Osteoblast (primary cell): ENCODE measurements around the gene TERT. TPM values are rescaled to one million over a fixed set of nuclear protein-coding genes. Genes with fewer than 3 reads are reported as not detected.

Source experiments
- DNase-seq: peaks from one replicate; pipeline ENCODE4 v3.0.0; 2011; ENCODE audit warnings: low spot score, mixed read lengths; ENCODE audit not compliant: insufficient read length; ENCODE audit errors: missing footprints
- H2AFZ ChIP-seq: 2 replicates; pipeline ENCODE4 v1.6.0; 2011; ENCODE audit warnings: mild to moderate bottlenecking, low read length
- H3K27ac ChIP-seq: 2 replicates; pipeline ENCODE4 v1.5.1; 2011; ENCODE audit warnings: mild to moderate bottlenecking, low read depth, low read length, moderate library complexity
- H3K27me3 ChIP-seq: 2 replicates; pipeline ENCODE4 v1.6.0; 2012; ENCODE audit warnings: mild to moderate bottlenecking, control low read depth, inconsistent platforms, low read length, moderate library complexity; ENCODE audit not compliant: insufficient read depth
- H3K36me3 ChIP-seq: 2 replicates; pipeline ENCODE4 v1.5.1; 2011; ENCODE audit warnings: mild to moderate bottlenecking, low read length, control low read depth, moderate library complexity; ENCODE audit not compliant: insufficient read depth
- H3K4me1 ChIP-seq: 2 replicates; pipeline ENCODE4 v1.5.1; 2011; ENCODE audit warnings: mild to moderate bottlenecking, low read length, control low read depth, moderate library complexity; ENCODE audit not compliant: insufficient read depth
- H3K4me2 ChIP-seq: 2 replicates; pipeline ENCODE4 v1.6.0; 2011; ENCODE audit warnings: mild to moderate bottlenecking, low read length; ENCODE audit not compliant: insufficient read depth
- H3K4me3 ChIP-seq: fragments of 200-600 bp; sonication (generic); 3 replicates; pipeline ENCODE4 v1.5.1; 2012; ENCODE audit warnings: mild to moderate bottlenecking, low read length, inconsistent platforms; ENCODE audit not compliant: insufficient read depth
- H3K79me2 ChIP-seq: 2 replicates; pipeline ENCODE4 v1.6.0; 2012; ENCODE audit warnings: mild to moderate bottlenecking, low read length, control low read depth, inconsistent platforms; ENCODE audit not compliant: insufficient read depth
- H3K9me3 ChIP-seq: 2 replicates; pipeline ENCODE4 v1.5.1; 2011; ENCODE audit warnings: low read depth, low read length, control low read depth
- H4K20me1 ChIP-seq: 2 replicates; pipeline ENCODE4 v1.6.0; 2012; ENCODE audit warnings: mild to moderate bottlenecking, low read length, control low read depth; ENCODE audit not compliant: insufficient read depth
- CTCF ChIP-seq: IDR thresholded peaks from 2 replicates; pipeline ENCODE4 v1.5.1; 2011; ENCODE audit warnings: mild to moderate bottlenecking, low read depth, low read length, moderate library complexity; ENCODE audit errors: extremely low read depth
- total RNA-seq: library from RNA; depleted of rRNA; stranded (reverse); fragments of >200 nt; gene quantifications from 2 replicates; pipeline ENCODE4 v1.2.3, GENCODE V29; 2012

The TERT gene
- total RNA-seq, 1 donor: not detected

DNA sequence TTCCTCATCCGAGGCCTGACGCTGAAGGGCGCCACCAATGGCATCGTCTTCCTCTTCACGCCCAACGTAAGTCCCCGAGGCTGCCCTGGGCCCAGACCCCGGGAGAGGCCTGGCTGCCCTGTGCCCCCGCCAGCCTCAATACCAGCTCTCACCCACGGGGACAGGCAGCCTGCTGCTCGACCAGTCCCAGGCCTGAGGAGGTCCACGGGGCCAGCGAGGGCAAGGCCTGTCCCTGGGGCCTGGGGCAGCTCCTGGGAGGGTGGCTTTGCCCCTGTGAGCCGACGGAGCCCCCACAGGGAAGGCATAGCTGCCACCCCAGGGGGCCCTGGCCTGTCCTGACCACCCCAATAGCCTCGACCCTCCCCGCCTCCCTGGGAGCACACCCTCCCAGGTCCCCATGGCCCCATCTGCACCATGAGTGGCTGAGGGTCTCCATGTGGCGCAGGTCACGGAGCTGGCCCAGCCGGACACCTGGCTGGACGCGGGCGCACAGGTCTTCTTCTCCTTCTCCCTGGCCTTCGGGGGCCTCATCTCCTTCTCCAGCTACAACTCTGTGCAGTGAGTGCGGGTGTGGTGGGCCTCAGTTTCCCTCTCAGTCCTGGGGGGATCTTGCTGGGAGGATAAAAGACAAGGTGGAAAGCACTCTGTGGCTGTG is 81.2 kb downstream of the TERT start:
- TF ChIP-seq CTCF: no peak
- Histone ChIP-seq H2AFZ (no peak overlapping the region), H3K27me3 (no peaks in the 10 kb centered on the region), H3K4me2 (no peak overlapping the region), H3K36me3 (no peaks in the 10 kb centered on the region), H3K79me2 (no peaks in the 10 kb centered on the region), H3K4me1 (no peaks in the 10 kb centered on the region), H3K4me3 (no peak overlapping the region), H3K9me3 (no peaks in the 10 kb centered on the region), H3K27ac (no peak overlapping the region), H4K20me1 (no peaks in the 10 kb centered on the region)
- no peak for DNase-seq

- H3K79me2 ChIP-seq: no peaks in the 10 kb centered on the region
- H3K4me2 ChIP-seq: no peak overlapping the region
- H3K27ac ChIP-seq: no peak overlapping the region
- no peak for TF ChIP-seq CTCF
- DNase-seq: no peak
- no peaks in the 10 kb centered on the region for H3K4me1 ChIP-seq
- no peaks in the 10 kb centered on the region for H3K9me3 ChIP-seq
- H3K4me3 ChIP-seq: no peak overlapping the region
- no peaks in the 10 kb centered on the region for H4K20me1 ChIP-seq
- no peak overlapping the region for H2AFZ ChIP-seq
- H3K27me3 ChIP-seq: no peaks in the 10 kb centered on the region
- no peaks in the 10 kb centered on the region for H3K36me3 ChIP-seq
Measured at GRCh38 chr5:1212881-1213280, 82.0 kb downstream of the TERT start.

GRCh38 chr5:1212271-1212670 is 82.6 kb downstream of the TERT start:
- no peaks in the 10 kb centered on the region for H3K36me3 ChIP-seq
- DNase-seq: no peak
- no peak overlapping the region for H2AFZ ChIP-seq
- no peaks in the 10 kb centered on the region for H3K9me3 ChIP-seq
- H3K27ac ChIP-seq: no peak overlapping the region
- H3K4me2 ChIP-seq: no peak overlapping the region
- no peaks in the 10 kb centered on the region for H4K20me1 ChIP-seq
- H3K27me3 ChIP-seq: no peaks in the 10 kb centered on the region
- no peak for TF ChIP-seq CTCF
- H3K79me2 ChIP-seq: no peaks in the 10 kb centered on the region
- H3K4me1 ChIP-seq: no peaks in the 10 kb centered on the region
- no peak overlapping the region for H3K4me3 ChIP-seq

DNA sequence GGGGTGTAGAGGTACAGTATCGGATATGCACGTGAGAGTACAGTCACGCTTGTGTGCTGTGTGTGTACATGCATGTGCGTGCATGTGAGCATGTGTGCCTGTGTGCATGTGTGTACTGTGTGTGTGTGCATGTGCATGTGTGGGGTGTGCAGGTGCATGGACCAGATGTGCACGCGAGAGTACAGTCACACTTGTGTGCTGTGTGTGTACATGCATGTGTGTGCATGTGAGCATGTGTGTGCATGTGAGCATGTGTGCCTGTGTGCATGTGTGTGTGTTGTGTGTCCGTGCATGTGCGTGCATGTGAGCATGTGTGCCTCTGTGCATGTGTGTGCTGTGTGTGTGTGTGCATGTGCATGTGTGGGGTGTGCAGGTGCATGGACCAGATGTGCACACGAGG is 83.2 kb downstream of the TERT start:
- no peak for DNase-seq
- no peak overlapping the region for H3K4me2 ChIP-seq
- H3K36me3 ChIP-seq: no peaks in the 10 kb centered on the region
- no peaks in the 10 kb centered on the region for H3K4me1 ChIP-seq
- no peaks in the 10 kb centered on the region for H3K79me2 ChIP-seq
- no peaks in the 10 kb centered on the region for H3K9me3 ChIP-seq
- H4K20me1 ChIP-seq: no peaks in the 10 kb centered on the region
- no peak for TF ChIP-seq CTCF
- no peak overlapping the region for H3K4me3 ChIP-seq
- H2AFZ ChIP-seq: no peak overlapping the region
- no peaks in the 10 kb centered on the region for H3K27me3 ChIP-seq
- H3K27ac ChIP-seq: no peak overlapping the region
